ENCODE data around the gene CDK2.

CDK2 gene

GRCh38 chr12:55965941-55966407, 656 bp upstream of the CDK2 start, which contains the start of gene PMEL:
TSS of gene PMEL (minus strand) at chr12:55966042. CDS start at chr12:55966011, 31 bp downstream.
- Histone ChIP-seq H3K36me3 (ENCODE audit: insufficient read depth, low read length) (peaks cover 32% of the 10 kb centered on the region), H3K27me3 (ENCODE audit: insufficient read depth, low read length, poor library complexity) (no peaks in the 10 kb centered on the region), H3K9ac (ENCODE audit: low read depth, low read length) (peak within 1 kb of the TSS; percentile 80), H3K4me1 (ENCODE audit: insufficient read depth, low read length) (peaks cover 46% of the 10 kb centered on the region), H3K4me3 (ENCODE audit: low read depth in 1 of 2, low read length in 2 of 2) (peak within 1 kb of the TSS; percentile 86 to 88), H3K9me3 (ENCODE audit: insufficient read depth, low read length, severe bottlenecking) (no peaks in the 10 kb centered on the region), H3K4me2 (ENCODE audit: insufficient read depth, low read length) (peak within 1 kb of the TSS; percentile 85), H2AFZ (ENCODE audit: low read depth, low read length) (peak within 1 kb of the TSS; percentile 97), H3K27ac (ENCODE audit: low read length) (peak within 1 kb of the TSS; percentile 84), H3K79me2 (ENCODE audit: insufficient read depth, low read length) (peaks cover 34% of the 10 kb centered on the region), H4K20me1 (ENCODE audit: insufficient read depth, low read length) (no peaks in the 10 kb centered on the region)
- DNase-seq, result no peak
- TF ChIP-seq CTCF (IDR thresholded peaks at IDR 0.05; ENCODE audit: borderline replicate concordance, extremely low read depth, low read length, poor library complexity, severe bottlenecking), result no peak
- no peak for TF ChIP-seq EZH2 (IDR thresholded peaks at IDR 0.05; ENCODE audit: borderline replicate concordance, low read depth, low read length, severe bottlenecking)
- ATAC-seq (ENCODE audit: insufficient read depth, low read depth), result no peak

- peaks cover 45% of the 10 kb centered on the region for H3K79me2 ChIP-seq (ENCODE audit: insufficient read depth, low read length)
- no peaks in the 10 kb centered on the region for H3K27me3 ChIP-seq (ENCODE audit: insufficient read depth, low read length, poor library complexity)
- DNase-seq, result no peak
- H3K9me3 ChIP-seq (ENCODE audit: insufficient read depth, low read length, severe bottlenecking), result no peaks in the 10 kb centered on the region
- no peaks in the 10 kb centered on the region for H4K20me1 ChIP-seq (ENCODE audit: insufficient read depth, low read length)
- no peak overlapping the region; the same call in 1 of the 2 replicates for H3K9ac ChIP-seq (ENCODE audit: low read depth, low read length)
- H2AFZ ChIP-seq (ENCODE audit: low read depth, low read length), result no peak overlapping the region
- peak overlapping the region; percentile 85; the same call in 1 of the 2 replicates for H3K4me2 ChIP-seq (ENCODE audit: insufficient read depth, low read length)
- peaks cover 44% of the 10 kb centered on the region for H3K36me3 ChIP-seq (ENCODE audit: insufficient read depth, low read length)
- H3K4me3 ChIP-seq (ENCODE audit: low read depth in 1 of 2, low read length in 2 of 2), result no peak overlapping the region
- H3K4me1 ChIP-seq (ENCODE audit: insufficient read depth, low read length), result peaks cover 67% of the 10 kb centered on the region
- no peak for TF ChIP-seq EZH2 (IDR thresholded peaks at IDR 0.05; ENCODE audit: borderline replicate concordance, low read depth, low read length, severe bottlenecking)
- ATAC-seq (ENCODE audit: insufficient read depth, low read depth), result no peak
- no peak overlapping the region for H3K27ac ChIP-seq (ENCODE audit: low read length)
Observed at GRCh38 chr12:55969356-55969755, 2.7 kb downstream of the CDK2 start.

GRCh38 chr12:55970775-55971174, 4.1 kb downstream of the CDK2 start:
- Histone ChIP-seq H3K9me3 (ENCODE audit: insufficient read depth, low read length, severe bottlenecking) (no peaks in the 10 kb centered on the region), H3K4me1 (ENCODE audit: insufficient read depth, low read length) (peaks cover 76% of the 10 kb centered on the region), H3K27ac (ENCODE audit: low read length) (no peak overlapping the region), H3K4me3 (ENCODE audit: low read depth in 1 of 2, low read length in 2 of 2) (no peak overlapping the region), H3K27me3 (ENCODE audit: insufficient read depth, low read length, poor library complexity) (no peaks in the 10 kb centered on the region), H3K4me2 (ENCODE audit: insufficient read depth, low read length) (no peak overlapping the region), H4K20me1 (ENCODE audit: insufficient read depth, low read length) (no peaks in the 10 kb centered on the region), H2AFZ (ENCODE audit: low read depth, low read length) (no peak overlapping the region), H3K36me3 (ENCODE audit: insufficient read depth, low read length) (peaks cover 44% of the 10 kb centered on the region), H3K9ac (ENCODE audit: low read depth, low read length) (no peak overlapping the region), H3K79me2 (ENCODE audit: insufficient read depth, low read length) (peaks cover 58% of the 10 kb centered on the region)
- no peak for ATAC-seq (ENCODE audit: insufficient read depth, low read depth)
- TF ChIP-seq EZH2 (IDR thresholded peaks at IDR 0.05; ENCODE audit: borderline replicate concordance, low read depth, low read length, severe bottlenecking) (no peak), CTCF (IDR thresholded peaks at IDR 0.05; ENCODE audit: borderline replicate concordance, extremely low read depth, low read length, poor library complexity, severe bottlenecking) (no peak)
- no peak for DNase-seq

GRCh38 chr12:55972042-55972441, 5.4 kb downstream of the CDK2 start:
- H4K20me1 ChIP-seq (ENCODE audit: insufficient read depth, low read length), result 0 out of 2 replicates have a peak, but pooled peaks cover 2% of the 10 kb centered on the region
- H3K9ac ChIP-seq (ENCODE audit: low read depth, low read length), result no peak overlapping the region; the same call in 1 of the 2 replicates
- TF ChIP-seq EZH2 (IDR thresholded peaks at IDR 0.05; ENCODE audit: borderline replicate concordance, low read depth, low read length, severe bottlenecking) (no peak), CTCF (IDR thresholded peaks at IDR 0.05; ENCODE audit: borderline replicate concordance, extremely low read depth, low read length, poor library complexity, severe bottlenecking) (no peak)
- H3K27me3 ChIP-seq (ENCODE audit: insufficient read depth, low read length, poor library complexity), result no peaks in the 10 kb centered on the region
- no peak overlapping the region for H2AFZ ChIP-seq (ENCODE audit: low read depth, low read length)
- no peak overlapping the region for H3K4me3 ChIP-seq (ENCODE audit: low read depth in 1 of 2, low read length in 2 of 2)
- H3K79me2 ChIP-seq (ENCODE audit: insufficient read depth, low read length), result peaks cover 65% of the 10 kb centered on the region
- no peaks in the 10 kb centered on the region for H3K9me3 ChIP-seq (ENCODE audit: insufficient read depth, low read length, severe bottlenecking)
- no peak for ATAC-seq (ENCODE audit: insufficient read depth, low read depth)
- peak overlapping the region; percentile 66 for H3K4me2 ChIP-seq (ENCODE audit: insufficient read depth, low read length)
- H3K27ac ChIP-seq (ENCODE audit: low read length), result peak overlapping the region; percentile 16; the same call in 1 of the 2 replicates
- peaks cover 76% of the 10 kb centered on the region for H3K4me1 ChIP-seq (ENCODE audit: insufficient read depth, low read length)
- no peak for DNase-seq
- peaks cover 55% of the 10 kb centered on the region for H3K36me3 ChIP-seq (ENCODE audit: insufficient read depth, low read length)

Measured in DND-41 (cell line).